Embryonic facial prominence (tissue), 1 donor: Measurements from ENCODE around the gene SPA17.

Experiments
- DNase-seq: peaks from one replicate; pipeline ENCODE4 v3.0.0-alpha.2; 2016; ENCODE audit errors: extremely low spot score

The SPA17 gene

GRCh38 chr11:124662106-124662505 lies 11.6 kb upstream of the SPA17 start:
- DNase-seq: no peak

DNA sequence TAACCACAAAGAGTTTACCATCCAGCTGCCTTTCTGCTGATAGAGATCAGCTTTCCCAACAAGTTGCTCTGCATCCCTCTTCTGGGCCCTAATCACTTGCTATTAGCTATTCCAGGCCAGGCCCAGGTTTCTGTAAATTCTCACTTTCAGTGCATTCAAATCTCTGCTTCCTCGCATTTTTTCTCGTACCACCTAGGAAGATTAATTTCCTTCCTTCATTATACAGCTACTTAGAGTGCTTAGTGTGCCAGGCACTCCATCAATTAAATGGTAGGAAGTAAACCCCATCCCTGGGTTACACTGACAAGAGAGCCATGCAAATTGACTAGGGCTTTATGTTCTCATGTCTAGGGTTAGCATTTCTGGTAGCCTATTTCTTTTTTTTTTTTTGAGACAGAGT lies 9.8 kb upstream of the SPA17 start:
- DNase-seq: no peak

DNA sequence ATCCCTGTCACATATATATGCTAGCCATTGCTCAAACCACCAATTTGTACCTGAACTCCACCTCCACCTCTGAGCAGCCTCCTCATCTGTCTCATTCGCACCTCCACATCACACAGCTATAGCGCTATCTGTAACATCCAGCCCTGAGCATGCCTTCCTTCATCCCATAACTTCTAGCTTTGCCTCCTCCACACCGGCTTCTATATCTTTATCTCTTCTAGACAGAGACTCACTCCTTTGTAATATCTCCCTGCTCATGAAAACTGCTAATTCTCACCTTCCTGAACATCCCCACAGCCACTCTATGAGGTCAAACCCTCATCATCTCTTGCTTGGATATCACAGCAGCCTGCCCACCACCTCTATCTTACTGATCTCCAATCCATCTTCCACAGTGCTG lies 6.1 kb upstream of the SPA17 start:
- DNase-seq: no peak

DNA sequence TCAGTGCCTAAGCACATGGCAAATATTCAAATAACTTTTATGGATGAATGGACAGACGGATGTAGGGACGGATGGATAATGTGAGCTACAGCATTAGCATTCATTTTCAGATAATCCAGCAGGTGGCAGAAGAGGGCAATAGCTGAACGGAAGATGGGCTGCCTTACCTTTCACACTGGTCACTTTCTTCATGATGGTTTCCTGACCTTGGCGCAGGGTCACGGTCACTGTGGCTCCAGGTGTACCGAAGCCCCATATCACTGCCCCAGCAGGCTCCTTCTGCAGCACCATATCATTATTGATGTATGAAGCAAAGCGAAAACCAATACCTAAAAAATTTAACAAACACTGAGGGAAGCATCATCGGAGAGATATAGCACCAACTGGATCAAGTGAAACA lies 4.5 kb upstream of the SPA17 start:
- DNase-seq: no peak

DNA sequence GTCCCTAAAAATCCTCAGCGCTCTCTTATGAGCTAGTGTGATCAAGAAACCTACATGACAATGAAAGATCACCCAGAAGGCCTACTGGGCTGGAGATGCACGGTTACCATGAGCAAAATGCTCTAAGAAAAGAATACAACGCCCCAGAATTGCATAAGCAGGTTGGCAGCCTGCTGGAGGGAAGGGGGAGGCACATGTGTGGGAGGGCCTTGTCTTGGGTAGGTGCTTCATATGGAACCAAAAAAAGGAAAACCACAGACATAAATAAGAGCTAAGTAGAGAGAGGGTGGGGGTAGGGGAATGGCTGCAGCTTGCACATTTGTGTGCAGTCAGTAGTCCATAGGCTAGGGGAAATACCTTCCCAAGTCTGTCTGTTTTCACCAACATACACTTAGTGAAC lies 3.0 kb upstream of the SPA17 start:
- DNase-seq: no peak

GRCh38 chr11:124672536-124673215 lies 1.0 kb upstream of the SPA17 start:
- DNase-seq: no peak

- no peak for DNase-seq
These were observed 439 bp downstream of the SPA17 start for GRCh38 chr11:124674168-124674517.

DNA sequence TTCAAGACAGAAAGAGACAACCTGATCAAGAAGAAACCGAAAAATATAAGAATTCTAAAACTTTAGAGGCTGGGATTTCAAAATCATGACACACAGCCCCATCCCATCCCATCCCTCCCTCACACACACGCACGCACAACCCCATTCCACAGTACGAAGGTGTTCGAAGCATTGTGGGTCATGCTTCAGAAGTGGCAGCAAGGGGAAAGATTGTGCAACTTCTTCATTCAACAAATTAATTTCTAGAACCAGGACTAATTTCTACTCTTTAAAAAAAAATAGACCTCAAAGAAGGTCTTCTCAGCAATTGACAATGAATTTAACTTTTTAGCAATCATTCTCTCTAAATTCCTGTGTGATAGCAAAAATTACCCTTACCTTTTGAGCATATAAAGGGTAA lies 867 bp downstream of the SPA17 start:
- DNase-seq: no peak

DNA sequence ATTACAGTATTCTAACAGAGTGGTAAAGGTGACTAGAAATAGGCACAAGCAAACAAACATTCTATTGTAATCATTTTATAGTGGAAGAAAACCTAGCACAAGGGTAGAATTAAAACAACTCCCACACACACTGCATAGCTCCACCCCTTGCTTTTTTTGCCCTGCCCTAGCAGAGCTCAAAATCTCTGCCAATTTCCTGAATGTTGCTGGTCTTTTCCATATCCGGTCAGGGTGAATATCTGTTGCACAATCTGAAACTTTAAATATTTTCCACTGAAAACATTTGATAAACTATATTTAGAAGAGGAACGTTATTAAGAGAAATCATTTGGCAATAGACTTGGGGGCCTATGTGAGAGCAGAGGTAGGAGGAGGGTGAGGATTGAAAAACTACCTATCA lies 2.7 kb downstream of the SPA17 start:
- no peak for DNase-seq

DNA sequence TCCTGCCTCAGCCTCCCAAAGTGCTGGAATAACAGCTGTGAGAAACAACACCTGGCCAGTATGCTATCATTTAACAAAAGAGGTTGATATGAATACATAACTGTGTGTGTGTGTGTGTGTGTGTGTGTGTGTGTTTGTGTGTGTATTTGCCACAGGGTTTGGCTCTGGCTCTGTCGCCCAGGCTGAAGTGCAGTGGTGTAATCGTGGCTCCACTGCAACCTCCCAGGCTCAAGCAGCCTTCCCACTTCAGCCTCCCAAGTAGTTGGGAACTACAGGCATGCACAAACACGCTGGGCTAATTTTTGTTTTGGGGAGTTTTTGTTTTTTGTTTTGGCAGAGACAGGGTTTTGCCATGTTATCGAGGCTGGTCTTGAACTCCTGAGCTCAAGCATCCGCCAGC lies 4.7 kb downstream of the SPA17 start:
- no peak for DNase-seq

DNA sequence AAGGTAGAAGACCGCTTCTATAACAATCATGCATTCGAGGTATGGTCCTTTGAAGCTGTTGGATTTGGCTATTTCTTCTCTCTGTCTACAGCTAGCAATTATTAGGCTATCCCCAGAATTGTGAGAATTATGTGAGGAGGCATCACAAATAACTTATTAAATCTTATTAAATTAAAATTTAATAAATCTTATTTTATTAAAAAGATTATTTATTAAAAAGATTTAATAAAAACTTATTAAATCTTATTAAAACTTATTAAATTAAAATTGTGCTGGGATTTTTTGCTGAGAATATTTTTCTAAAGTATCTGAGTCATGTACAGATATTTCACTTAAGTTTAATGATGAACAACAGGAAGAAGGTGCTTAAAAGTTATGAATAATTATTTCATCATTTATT lies 7.7 kb downstream of the SPA17 start:
- DNase-seq: no peak

DNA sequence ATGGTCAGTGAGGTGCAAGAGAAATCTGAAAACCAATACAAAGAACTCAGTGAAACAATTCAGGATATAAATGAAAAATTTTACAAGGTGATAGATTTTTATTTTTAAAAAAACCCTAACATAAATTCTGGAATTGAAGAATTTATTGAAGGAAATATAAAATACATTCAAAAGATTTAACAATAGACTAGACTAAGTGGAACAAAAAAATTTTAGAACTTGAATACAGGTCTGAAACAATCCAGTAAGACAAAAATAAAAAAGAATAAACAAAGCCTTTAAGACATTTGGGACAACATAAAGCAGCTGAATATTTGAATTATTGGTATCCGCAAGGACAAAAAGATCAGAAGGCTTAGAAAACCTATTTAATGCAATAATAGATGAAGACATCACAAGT lies 8.7 kb downstream of the SPA17 start:
- no peak for DNase-seq

- no peak for DNase-seq
These were observed 19.4 kb downstream of the SPA17 start for GRCh38 chr11:124693142-124693541.

- DNase-seq: no peak
These were observed 25.8 kb downstream of the SPA17 start for GRCh38 chr11:124699547-124699946.

DNA sequence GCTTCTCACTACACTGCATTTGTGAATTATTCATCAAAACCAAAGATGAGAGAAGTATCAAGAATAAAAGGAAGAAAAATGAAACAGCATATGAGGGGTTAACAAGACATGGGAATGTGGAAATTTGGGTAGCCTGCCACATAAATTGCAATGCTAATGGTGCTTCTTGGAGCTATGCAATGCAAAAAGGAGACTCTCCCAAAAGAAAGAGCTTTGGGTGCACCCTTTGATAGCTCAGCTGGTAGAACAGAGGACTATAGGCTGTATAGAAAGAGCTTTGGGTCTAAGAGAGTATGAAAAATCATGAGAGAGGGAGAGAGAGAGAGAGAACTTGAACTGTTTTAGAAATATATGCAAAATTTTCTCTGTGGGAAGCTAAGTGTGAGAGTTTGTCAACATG lies 26.3 kb downstream of the SPA17 start:
- no peak for DNase-seq

DNA sequence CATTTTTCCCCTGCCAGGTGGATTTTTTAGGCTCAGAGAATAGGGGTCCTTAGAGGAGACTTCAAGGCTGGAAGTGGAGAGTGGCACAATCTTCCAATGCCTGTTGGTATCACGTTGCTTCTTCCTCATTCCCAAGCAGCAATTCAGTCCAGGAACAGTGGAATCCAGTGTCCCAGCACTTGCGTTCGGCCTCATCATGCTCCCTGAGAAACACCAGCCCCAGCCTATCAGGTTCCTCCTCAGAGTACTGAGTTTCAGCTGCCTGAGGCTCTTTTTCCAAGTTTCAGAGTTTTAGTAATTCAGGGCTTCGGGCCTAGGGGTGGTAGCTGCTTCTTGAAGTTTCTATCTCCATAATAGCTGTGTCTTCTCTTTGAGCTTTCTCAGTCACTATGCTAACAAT lies 34.1 kb downstream of the SPA17 start:
- no peak for DNase-seq

DNA sequence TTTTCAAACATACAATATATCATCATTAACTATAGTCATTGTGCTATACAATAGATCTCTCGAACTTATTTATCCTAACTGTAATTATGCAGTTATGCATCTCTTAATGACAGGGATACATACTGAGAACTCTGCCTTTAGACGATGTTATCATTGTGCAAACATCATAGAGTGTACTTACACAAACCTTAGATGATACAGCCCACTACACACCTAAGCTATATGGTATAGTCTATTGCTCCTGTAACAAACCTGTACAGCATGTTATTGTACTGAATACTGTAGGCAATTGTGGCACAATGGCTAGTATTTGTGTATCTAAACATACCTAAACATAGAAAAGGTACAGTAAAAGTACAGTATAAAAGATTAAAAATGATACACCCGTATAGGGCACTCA lies 38.7 kb downstream of the SPA17 start:
- no peak for DNase-seq

DNA sequence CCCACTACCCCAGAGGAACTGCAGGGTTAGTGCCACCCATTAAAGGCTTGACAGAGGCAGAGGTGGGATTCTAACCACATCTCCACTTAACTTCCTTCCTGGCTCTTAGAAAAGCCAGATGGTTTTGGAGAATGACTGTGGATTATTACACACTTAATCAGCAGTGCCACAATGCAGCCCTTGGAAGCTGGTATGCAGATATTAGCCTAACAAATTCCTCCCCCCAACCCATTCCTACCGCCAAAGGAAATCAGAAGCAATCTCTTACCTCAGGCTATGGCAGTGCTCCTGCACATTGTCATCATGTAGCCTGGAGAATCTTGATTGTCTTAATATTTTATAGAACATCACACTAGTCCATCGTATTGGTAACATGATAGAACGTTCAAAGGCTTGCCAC lies 42.9 kb downstream of the SPA17 start:
- DNase-seq: no peak

DNA sequence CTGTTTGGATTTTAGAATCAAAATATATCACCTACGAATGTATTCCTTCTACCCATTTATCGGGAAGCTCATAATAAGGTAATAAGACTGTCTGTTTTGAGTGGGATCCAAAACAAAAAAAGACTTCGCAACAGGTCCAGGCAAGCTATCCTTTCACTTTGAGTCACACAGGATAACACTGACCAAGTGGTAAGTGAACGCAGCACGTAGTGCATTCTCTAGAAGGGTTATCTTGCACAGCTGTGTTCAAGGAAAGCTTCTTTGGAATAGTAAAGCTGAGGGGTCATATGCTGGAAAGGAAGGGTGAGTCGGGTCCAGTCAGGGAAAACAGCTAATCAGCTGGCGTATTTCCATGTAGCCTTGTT lies 43.7 kb downstream of the SPA17 start:
- no peak for DNase-seq

DNA sequence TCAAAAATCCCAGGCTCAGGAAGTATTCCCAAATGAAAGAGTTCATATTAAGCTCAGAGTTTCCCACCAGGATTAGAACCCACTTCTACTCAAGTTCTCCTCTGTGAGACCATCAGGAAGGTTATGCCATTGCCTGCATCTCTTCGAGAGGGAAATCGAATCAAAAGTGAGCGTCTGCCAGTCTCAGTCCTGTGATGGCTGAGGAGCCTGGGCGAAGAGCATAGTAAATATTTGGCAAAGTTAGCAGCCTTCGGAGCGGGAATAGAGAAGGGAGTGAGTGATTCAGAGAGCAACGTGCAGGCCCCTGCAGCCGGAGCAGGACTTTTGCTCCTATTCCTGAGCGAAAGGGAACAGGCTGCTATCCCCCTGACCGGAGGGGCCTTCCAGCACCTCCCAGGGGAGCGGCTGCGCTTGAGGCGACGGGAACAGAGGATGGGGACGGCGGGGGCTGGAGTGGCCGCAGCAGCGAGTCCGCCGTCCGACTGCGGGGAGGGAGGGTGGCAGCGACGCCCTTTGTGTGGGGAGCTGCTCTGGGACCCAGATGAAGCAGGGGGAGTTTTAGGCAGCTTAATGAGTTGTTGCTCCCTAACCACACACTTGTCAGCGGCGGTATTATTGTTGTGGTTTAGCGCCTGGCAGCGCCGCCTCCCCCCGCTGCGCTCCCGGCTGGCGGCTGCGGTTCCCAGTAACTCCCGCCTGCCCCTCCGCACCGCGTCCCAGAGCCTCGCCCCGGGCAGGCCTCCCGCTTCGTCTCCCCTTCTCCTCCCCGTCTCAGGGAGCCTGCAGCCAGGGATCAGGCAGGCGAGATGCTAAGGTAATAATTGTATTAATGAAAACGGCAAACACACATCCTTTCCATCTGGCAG lies 44.3 kb downstream of the SPA17 start:
- no peak for DNase-seq

DNA sequence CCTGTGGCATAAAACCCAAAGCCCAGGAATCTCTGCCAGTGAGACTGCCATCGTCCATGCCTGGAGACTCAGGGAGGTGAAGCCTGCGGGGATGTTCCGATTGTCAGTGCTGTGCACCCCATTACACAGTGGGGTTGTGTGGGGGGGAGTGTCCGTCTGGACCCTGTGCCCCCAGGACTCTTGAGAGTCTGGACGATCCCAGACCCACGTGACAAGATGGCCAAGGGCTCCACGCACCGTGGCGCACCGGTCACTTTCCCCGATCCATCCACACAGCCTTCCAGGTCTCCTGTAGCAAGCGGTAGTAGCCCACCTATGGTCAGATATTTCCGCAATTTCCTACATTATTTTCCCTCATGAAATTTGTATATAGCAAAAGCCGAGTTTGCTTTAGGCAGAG lies 45.1 kb downstream of the SPA17 start:
- DNase-seq: no peak

- DNase-seq: no peak
These were observed 45.8 kb downstream of the SPA17 start for GRCh38 chr11:124719534-124719933.

GRCh38 chr11:124722176-124722575 lies 48.5 kb downstream of the SPA17 start:
- DNase-seq: no peak
